ENCODE measurements around the gene SURF1.
A peak's percentile ranks its signal among the peaks of the same experiment; 100 is the strongest.
"Not testable (repeated sequence)": the region's sequence is repeated elsewhere in the genome, so short reads cannot be mapped to it uniquely, and the experiment has no call there.

Gene SURF1

DNA sequence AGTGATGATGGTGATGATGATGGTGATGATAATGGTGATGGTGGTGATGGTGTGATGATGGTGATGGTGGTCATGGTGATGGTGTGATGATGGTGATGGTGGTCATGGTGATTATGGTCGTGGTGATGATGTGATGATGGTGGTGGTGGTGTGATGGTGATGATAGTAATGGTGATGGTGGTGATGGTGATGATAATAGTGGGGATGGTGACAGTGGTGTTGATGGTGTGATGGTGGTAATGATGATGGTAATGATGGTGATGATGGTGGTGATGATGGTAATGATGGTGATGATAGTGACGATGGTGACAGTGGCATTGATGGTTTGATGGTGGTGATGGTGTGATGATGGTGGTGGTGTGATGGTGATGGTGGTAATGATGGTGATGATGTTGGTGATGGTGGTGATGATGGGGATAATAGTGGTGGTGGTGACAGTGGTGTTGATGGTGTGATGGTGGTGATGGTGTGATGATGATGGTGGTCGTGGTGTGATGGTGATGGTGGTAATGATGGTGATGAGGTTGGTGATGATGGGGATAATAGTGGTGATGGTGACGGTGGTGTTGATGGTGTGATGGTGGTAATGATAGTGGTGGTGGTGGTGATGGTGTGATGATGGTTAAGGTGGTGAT lies 26.3 kb upstream of the SURF1 start:
- no peak for DNase-seq

DNA sequence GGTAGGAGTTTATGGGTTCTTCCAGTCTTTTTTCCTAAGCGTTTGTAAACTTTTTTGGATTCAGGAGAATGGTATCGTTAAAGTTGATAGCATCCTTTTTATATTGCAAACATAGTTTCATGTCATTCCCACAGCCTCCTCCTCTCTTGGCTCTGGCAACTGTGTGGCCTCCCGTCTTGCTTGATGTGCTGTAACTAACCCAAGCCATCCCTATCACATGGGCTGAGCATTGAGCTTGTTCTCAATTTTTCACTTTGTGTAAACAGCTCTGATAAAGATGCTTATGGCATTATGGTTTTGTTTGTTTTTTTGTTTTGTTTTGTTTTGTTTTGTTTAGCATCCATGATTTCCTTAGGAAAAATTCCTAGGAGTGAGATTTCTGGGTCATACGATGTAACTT lies 24.4 kb upstream of the SURF1 start:
- DNase-seq: no peak

DNA sequence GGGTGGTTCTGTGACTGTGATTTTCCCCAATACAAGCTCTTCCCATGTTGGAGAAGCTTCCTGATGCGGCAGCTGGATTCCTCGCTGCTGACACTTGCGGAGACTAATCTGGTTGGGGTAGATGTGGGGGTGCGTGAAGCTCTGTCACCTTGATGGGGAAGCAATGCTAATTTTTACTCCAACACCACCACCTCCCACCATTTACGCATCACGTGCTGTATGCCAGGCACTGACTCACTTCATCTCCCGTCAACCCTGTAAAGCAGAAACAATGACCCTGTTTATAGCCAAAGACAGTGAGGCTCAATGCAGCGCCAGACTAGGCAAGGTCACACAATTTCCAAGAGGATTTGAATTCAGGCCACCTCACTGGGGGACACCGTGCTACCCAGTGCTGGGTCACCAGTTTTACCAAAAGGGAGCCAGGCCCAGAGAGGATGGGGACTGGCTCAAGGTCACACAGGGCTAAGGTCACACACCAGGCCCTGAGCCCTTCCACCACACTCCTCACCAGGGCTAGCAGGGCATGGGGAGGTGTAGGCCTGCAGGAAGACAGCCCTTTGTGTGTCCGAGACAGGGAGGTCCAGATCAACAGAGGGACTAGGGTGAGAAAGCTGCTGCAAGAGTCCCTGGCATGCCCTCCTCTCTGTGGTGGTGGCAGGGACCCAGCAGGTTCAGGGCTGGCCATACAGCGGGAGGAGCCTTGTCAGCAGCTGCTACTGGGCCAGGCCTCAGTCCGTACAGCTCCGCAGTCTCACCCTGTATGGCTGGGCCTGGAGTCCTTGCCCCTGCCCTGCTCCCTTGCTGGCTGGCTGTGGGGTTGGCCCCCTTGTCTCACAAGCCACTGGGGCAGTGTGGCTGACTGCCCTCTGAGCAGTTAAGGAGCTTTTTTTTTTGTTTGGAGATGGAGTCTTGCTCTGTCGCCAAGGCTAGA lies 23.1 kb upstream of the SURF1 start:
- DNase-seq: no peak

DNA sequence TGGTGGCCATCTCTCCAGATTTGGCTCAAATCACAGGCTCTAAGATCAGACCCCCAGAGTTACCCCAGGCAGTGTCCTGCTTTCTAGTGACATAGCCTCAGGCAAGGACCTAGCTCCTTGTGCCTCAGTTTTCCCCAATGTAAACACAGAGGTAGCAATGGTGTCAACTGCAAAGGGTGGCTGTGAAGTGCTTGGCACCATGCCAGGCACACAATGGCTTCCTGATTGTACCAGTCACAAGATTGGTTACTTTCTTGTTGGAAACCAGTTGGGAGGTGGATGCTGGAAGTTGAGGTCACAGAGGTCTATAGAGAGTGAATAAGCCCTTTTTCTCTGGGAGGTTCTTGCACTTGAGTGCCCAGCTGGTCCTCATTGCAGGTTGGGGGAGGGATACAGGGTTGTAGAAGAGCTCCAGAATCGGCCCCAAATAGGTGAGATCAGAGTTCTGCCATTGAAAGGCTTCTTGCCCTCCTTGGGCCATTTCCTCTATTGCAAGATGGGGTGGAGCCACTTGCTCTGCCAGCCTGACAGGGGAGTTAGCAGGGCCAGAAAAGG lies 22.2 kb upstream of the SURF1 start:
- no peak for DNase-seq

DNA sequence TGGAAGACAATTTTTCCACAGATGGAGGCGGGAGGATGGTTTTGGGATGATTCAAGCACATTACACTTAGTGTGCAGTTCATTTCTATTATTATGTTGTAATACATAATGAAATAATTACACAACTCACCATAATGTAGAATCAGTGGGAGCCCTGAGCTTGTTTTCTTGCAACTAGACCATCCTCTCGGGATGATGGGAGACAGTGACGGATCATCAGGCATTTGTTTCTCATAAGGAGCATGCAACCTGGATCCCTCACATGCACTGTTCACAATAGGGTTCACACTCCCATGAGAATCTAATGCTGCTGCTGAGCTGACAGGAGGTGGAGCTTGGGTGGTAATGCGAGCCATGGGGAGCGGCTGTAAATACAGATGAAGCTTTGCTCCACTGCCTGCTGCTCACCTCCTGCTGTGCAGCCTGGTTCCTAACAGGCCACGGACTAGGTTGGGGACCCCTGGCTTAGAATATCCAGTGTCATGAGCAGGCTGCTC lies 21.5 kb upstream of the SURF1 start:
- peak; percentile 34 for DNase-seq

DNA sequence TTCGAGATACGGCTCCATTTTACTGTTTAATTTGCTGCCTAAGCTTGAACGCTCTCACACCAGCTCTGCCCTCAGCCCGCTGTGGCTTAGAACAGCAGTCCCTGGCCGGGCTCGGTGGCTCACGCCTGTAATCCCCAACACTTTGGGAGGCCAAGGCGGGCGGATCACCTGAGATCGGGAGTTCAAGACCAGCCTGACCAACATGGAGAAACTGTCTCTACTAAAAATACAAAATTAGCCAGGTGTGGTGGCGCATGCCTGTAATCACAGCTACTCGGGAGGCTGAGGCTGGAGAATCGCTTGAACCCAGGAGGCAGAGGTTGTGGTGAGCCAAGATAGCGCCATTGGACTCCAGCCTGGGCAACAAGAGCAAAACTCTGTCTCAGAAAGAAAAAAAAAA lies 21.0 kb upstream of the SURF1 start:
- DNase-seq: not testable (repeated sequence)

DNA sequence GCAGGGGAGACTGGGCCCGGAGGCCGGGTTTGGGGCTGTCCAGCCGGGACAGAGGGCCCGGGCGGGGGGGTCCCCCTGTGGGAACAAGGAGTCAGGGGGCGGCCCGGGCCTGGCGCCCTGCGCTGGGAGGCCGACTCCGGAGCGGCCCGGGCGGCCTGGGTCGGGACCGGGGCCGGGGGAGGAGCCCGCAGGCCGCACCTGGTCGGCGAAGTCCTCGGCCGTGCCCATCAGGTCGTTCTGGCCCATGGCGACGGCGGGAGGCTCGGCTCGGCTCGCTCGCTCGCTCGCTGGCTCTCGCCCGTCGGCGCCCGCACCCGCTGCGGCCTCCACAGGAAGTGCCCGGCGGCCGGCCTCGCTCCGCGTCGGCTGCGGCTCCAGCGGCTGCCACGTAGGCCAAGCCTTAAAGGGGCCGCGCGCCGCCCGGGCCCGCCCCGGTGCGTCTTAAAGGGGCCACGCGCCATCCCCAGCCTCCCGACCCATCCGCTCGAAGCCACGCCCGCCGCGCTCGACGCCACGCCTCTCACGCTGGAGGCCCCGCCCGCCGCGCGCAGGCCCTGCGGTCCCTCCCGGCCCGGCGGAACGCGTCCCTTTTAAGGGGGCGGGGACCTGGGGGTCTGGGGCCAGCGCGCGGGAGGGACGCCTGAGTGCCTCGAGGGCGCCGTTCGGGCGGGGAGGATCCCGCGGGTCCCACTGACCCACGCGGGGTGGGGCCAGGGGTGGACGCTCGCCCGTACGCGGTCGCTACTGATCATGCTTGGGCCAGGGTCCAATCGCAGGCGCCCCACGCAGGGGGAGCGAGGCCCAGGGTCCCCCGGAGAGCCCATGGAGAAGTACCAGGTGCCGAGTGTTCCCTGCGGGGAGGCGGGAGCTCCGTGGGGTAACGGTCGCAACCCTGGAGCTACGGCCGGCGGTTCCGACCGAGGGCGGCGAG lies 19.7 kb upstream of the SURF1 start, which contains the start of the genes STKLD1 and SURF4:
Gene STKLD1 (plus strand): TSS at position 643 of the 931 bp plus-strand sequence. CDS start 108 bp downstream, at position 751.
Gene SURF4 (minus strand): TSS at position 337 of the 931 bp plus-strand sequence. CDS start 91 bp downstream, at position 246.
- peak; percentile 92 for DNase-seq

DNA sequence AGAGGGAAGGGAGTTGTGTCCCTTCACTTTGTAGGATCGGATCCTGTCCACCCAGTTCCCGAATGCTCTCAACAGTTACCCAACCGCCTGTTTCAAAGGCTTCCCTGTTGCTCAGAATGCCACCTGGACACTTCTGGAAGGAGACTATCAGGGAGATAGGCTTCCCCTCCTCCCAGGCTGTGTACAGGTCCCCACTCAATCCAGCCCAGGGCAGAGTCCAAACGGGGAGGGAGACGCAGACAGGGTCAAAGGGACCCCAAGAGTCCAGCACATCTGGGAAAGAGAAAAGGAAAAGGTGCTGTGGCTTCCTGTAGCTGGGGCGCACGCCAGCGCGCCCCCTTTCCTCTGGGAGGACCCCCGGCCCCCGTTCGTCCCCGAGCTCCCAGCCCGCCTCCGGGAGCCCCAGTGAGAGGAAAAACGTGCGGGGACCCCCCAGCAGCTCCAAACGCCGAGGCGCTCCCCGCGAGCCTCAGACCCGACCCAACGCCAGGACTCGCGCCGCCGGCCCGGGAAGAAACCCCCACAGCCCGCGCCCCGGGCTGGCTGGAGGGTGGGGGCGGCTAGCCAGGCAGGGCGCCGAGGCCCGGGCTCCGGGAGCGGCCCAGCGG lies 18.9 kb upstream of the SURF1 start:
- DNase-seq: no peak

DNA sequence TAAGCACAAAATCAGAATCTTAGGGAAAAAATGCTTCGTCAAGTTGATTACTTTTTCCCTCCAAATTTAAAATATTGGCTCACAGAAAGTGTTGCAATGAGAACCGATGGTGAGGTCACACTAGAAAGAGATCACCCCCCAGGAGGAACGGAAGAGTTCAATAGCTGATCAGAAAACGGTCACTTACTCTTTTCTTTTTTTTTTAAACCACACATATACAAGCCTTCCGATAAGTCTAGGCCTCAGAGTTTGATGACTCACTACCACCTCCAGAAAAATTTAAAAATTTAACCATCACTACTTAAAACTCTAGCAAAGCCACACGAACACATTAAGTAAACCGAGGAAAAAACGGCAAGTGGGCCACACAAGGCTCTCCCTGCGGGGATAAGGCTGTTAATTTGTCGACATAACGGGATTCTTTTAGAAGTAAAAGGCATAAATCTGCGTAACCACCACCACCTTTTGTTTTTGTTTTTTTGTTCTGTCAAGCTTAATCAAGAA lies 18.4 kb upstream of the SURF1 start:
- DNase-seq: no peak

DNA sequence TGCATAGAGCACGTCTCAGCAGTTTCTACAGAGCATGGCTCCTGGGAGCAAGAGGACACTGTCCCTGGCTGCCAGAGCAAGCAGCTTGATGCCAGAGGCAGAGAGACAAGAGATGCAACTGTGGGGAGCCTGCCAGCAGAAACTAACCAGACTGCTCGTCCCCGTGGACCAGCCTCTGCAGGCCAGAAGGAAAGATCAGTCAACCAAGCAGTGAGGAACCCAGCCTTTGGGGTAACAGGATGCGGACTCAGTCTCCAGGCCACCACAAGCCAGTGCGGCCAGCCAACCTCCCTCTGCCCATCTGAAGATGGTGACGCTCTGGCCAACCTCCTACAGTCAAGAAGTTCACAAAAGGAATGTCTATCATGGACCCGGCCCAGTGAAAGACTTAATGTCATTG lies 15.9 kb upstream of the SURF1 start:
- no peak for DNase-seq

DNA sequence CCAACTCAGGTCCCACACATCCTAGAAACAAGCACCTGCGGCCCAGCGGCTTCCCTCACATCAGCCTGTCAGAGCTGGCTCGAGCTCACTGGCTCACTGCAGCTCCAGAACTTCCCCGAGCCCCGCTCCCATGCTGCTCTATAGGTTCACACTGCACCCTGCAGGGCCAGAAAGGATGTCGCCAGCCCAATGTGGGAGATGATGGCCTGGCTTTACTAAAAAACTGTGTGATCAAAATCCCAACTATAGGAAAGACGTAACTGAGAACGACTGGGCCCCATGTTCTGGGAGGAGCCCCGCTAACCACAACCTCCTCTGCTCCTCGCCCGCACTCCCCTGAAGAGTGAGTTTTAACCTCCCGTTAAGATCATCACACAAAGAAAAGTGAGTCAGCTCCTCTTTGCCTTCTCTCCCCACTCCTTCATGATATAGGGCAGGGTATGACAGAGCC lies 15.0 kb upstream of the SURF1 start:
- DNase-seq: no peak

DNA sequence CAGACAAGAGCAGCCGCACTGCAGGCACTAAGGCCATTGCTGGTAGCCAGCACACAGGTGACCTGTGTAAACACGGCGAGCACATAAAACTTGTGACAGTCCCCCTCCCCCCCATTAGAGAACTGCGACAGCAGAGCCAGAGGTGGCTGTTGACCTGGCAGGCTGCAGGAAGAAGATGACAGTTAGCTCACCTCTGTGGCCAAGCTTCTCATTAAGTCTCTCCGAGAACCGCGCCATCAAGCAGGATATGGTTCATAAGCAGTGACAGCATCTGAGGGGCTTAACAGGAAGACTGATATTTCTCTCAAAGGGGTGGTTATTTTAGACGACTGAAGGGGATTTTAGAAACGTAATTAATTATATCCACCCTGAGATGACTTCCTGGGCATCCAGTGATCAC lies 14.4 kb upstream of the SURF1 start:
- no peak for DNase-seq

DNA sequence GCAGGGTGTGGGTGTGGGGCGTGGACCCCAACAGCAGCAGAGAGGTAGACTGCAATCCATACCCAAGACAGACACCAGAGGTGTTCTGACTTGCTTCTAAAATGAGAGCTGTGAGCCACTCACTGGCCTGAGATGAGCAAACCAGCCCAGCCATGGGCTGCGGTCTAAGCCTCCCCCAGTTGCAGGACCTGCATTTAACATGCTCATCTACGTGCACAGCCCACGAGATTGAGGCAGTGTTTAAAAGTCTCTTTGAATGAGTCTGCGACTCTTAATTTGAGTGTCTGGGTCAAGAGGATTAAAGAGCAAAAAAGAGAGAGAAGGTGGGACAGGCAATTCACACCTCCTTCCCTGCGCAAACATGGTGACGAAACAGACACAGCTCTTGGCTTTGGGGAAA lies 13.6 kb upstream of the SURF1 start:
- no peak for DNase-seq

DNA sequence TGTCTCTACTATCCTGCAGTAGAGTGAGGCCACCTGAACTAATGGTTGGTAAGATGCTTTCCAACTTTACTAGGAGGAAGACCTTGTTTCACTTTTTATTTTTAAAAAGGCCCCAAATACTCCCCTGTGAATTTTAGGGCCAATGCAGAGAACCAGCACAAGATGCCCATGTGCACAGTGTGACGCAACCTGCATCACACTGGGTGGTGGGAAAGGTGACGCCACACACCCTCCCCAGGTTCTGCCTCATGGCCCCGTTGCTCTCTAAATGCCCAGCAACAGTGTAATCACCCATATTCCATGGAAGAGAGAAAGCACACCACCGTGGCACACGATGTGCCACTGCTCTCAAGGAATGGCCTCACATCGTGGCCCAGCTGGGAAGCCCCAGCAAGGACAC lies 13.1 kb upstream of the SURF1 start:
- DNase-seq: no peak

DNA sequence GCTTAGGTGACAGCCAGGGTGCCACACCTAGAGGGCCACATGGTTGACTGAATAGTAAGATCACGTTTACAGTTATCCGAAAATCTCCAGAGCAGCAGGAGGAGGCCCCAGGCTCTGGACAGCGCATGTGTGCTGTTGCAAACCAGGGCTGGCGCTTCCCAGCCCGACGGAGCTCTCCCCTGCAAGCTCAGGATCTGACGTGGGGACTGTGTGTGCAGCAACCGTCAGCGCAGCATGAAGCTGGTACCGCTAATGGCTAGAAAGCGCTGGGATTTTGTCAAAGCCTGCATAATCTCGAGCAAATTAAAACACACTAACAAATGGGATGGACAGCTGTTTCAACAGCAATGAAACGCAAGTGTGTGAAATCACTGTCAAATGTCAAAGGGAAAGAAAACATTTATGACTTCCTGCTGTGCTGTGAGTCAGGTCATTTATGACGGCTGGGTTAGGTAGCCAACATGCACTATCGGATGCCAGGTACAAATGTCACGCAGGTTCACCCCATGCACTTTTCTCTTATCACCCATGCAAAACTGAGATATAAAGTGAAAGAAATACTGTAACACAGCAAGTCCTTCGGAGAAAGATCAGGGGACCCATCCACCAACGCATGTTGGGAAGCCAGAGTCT lies 12.1 kb upstream of the SURF1 start:
- no peak for DNase-seq

DNA sequence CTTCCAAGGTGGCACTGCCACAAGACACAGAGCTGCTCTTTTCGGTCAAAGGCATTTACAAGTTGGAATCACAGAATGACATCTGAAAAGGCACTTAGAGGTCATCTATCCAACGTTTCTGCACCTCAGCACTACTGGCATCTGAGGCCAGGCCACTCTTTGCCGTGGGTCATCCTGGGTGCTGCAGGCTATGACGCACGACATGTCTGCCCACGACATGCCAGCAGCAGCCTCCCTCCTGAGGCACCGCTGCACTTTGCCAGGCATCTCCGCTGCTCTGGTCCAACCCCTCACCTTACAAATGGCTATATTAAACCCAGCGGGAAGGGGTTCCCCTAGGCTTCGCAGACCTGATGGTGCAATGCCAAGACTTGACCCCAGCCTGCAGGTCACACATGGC lies 11.5 kb upstream of the SURF1 start:
- DNase-seq: no peak

DNA sequence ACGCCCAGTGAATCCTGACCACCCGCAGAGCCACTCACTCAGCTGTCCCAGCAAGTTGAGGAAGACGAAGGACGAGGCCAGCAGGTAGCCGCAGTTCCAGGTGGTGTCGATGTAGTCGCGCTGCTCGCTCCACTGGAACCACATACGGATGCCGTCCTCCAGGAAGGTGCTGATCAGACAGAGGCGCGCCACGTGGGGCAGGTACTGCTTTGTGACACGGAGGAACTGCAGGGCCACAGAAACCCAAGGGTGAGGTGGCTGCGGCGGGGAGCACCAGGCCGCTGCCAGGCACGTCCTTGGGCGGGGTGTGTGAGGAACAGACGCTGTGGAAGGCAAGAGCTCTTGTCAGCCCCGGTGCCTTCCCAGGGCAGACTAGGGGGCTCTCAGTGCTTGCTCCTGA lies 10.9 kb upstream of the SURF1 start:
- no peak for DNase-seq

DNA sequence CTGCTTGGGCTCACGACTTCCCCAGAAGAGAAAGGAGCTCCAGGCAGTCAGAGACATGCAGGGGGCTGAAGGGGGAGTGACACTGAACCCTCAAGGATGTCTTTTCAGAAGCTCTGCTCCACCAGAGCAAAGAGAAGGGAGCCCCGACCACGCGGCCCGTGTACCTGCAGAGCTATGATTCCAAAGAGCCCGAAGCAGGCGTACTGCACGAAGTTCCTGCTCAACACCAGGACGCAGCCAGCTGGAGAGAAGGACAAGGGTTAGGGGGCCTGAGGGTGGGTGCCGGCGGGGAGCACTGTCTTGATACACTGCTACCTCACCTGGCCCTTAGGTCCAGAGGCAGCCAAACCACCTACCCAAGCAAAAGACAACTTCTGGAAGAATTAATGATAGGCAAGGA lies 10.1 kb upstream of the SURF1 start:
- no peak for DNase-seq

DNA sequence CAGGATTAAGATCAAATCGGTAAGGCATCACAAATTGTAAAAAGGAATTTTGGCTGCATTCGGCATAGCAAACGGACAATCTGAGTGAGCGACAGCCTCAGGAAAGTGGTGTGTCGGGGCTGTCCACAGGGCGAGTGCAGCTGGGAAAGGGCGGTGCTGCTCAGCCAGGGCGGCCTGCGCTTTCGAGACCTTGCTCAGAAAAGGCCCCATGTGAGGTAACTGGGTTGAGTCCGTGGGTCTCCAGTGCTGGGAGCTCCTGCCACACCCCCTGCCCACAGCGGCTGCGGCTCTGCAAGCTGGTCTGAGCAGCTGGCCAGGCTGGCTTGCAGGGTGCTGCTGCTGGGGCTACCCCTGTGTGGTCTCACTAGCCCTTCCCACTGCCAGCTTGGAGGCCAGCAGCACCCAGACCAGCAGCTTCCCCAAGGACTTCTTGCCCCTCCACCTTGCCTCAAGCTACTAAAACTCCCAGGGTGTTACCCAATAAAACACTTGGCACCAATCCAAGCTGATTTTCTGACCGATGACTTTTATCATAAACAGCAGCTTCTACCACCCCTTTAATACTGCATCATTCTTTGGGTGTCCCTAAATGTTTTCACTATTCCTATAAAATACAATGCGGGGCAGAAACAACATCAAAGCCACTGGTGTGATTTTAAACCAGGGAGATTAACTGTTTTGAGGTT lies 6.2 kb upstream of the SURF1 start:
- no peak for DNase-seq

DNA sequence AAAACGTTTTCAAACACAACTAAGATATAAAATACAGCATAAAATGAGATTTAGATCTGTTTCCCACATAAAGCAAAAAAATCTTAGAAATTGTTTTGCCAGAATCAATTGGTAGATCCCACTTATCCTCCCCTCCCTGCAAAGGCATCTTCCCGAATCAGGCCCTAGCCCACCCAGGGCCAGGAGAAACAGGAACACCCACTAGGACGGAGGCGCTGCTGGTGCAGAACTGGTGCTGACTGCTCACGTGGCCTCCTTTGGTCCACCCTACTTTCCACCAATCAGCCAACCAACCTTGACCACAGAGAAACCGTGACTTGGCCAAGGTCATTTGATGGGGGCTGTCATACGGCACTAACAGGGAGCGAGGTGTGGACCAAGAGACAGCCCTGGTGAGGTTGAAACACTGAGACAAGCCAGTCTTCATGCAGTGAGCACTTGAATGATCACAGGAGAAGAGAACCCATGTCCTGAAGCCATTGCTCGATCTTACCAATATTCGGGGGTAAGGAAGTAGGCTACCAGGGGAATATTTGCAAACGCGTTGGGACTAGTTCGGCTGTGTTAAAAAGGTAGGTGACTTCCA lies 5.3 kb upstream of the SURF1 start:
- no peak for DNase-seq
